RWPE2 (cell line): ENCODE results near the gene MGRN1.
A peak's percentile ranks its signal among the peaks of the same experiment; 100 is the strongest.
"Not testable (repeated sequence)": the region's sequence is repeated elsewhere in the genome, so short reads cannot be mapped to it uniquely, and the experiment has no call there.

Experiments used
- ATAC-seq: fragments of 200-7000 bp; cut with Tn5 transposase; 3 replicates; pipeline ENCODE4 v1.9.1; 2021; ENCODE audit warnings: low read depth
- DNase-seq: peaks from one replicate; pipeline ENCODE4 v3.0.0-alpha.2; 2020; ENCODE audit warnings: low spot score
- H3K27ac ChIP-seq: fragments of 450-650 bp; 2 replicates; pipeline ENCODE4 v1.5.1; 2017; ENCODE audit warnings: mild to moderate bottlenecking; ENCODE audit not compliant: poor library complexity, severe bottlenecking
- H3K27me3 ChIP-seq: fragments of 250-450 bp; sonication (Bioruptor Pico); 2 replicates; pipeline ENCODE4 v1.5.1; 2021; ENCODE audit warnings: mild to moderate bottlenecking, moderate library complexity; ENCODE audit not compliant: insufficient read depth, poor library complexity, severe bottlenecking
- H3K36me3 ChIP-seq: fragments of 250-450 bp; sonication (Bioruptor Pico); 2 replicates; pipeline ENCODE4 v1.5.1; 2020; ENCODE audit warnings: low read depth, mild to moderate bottlenecking, moderate library complexity
- H3K4me1 ChIP-seq: fragments of 250-450 bp; sonication (Bioruptor Pico); 2 replicates; pipeline ENCODE4 v1.5.1; 2021; ENCODE audit warnings: mild to moderate bottlenecking, moderate library complexity; ENCODE audit not compliant: insufficient read depth, poor library complexity, severe bottlenecking
- H3K4me3 ChIP-seq: fragments of 250-450 bp; sonication (Bioruptor Pico); 2 replicates; pipeline ENCODE4 v1.5.1; 2021; ENCODE audit warnings: mild to moderate bottlenecking, moderate library complexity; ENCODE audit not compliant: severe bottlenecking
- H3K9me3 ChIP-seq: fragments of 250-450 bp; sonication (Bioruptor Pico); 2 replicates; pipeline ENCODE4 v1.5.1; 2021; ENCODE audit warnings: mild to moderate bottlenecking, moderate library complexity; ENCODE audit not compliant: severe bottlenecking
- CTCF ChIP-seq: fragments of 450-650 bp; IDR thresholded peaks from one replicate; pipeline ENCODE4 v1.5.1; 2017; ENCODE audit warnings: mild to moderate bottlenecking, moderate library complexity; ENCODE audit not compliant: poor library complexity, severe bottlenecking

Gene MGRN1

GRCh38 chr16:4734730-4735535, 110.3 kb downstream of the MGRN1 start:
- peak; percentile 59 for ATAC-seq
- H3K27ac ChIP-seq: peak overlapping the region; percentile 50
- DNase-seq: peak; percentile 86
- H3K4me3 ChIP-seq: peak overlapping the region; percentile 66
- H3K9me3 ChIP-seq: no peaks in the 10 kb centered on the region
- no peak for TF ChIP-seq CTCF
- peaks cover 21% of the 10 kb centered on the region for H3K36me3 ChIP-seq
- no peaks in the 10 kb centered on the region for H3K4me1 ChIP-seq
- H3K27me3 ChIP-seq: no peaks in the 10 kb centered on the region

- H3K4me1 ChIP-seq: no peaks in the 10 kb centered on the region
- H3K27ac ChIP-seq: no peak overlapping the region
- H3K4me3 ChIP-seq: no peak overlapping the region
- DNase-seq (no peak), ATAC-seq (no peak)
- no peaks in the 10 kb centered on the region for H3K27me3 ChIP-seq
- H3K9me3 ChIP-seq: no peaks in the 10 kb centered on the region
- peaks cover 5% of the 10 kb centered on the region for H3K36me3 ChIP-seq
- no peak for TF ChIP-seq CTCF
Observed at GRCh38 chr16:4736546-4736945, 111.9 kb downstream of the MGRN1 start.

DNA sequence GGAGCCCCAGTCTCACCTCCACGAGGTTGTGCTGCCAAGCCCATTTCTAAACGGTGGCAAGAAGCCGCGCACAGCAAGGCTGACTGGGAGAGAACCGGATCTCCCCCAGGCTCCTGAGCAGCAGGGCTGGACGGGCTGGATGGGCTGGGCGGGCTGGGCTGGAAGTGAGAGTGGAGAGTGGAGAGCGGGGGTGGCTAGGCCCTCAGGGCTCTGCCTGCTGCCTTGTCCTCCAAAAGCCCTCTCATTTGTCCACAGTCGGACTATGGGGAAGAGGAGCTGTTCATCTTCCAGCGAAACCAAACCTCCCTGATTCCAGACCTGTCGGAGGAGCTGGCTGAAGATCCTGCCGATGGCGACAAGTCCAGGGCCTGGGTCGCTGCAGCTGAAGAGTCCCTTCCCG, 112.9 kb downstream of the MGRN1 start:
- Histone ChIP-seq H3K4me1 (no peaks in the 10 kb centered on the region), H3K9me3 (no peaks in the 10 kb centered on the region), H3K4me3 (no peak overlapping the region), H3K36me3 (no peaks in the 10 kb centered on the region; the same call in 1 of the 2 replicates), H3K27ac (no peak overlapping the region), H3K27me3 (no peaks in the 10 kb centered on the region)
- no peak for TF ChIP-seq CTCF
- DNase-seq (no peak), ATAC-seq (no peak)

GRCh38 chr16:4738370-4738769, 113.7 kb downstream of the MGRN1 start:
- not testable (repeated sequence) for H3K4me1 ChIP-seq, H3K36me3 ChIP-seq, DNase-seq, ATAC-seq, H3K27me3 ChIP-seq, H3K4me3 ChIP-seq, H3K9me3 ChIP-seq, H3K27ac ChIP-seq
